AML-193 (cell line): ENCODE results near the gene CDHR2.

Experiments used
- DNase-seq, 2 experiments: peaks; one replicate each; lab custom pipeline; 2025; lab: John Stamatoyannopoulos, UW

The CDHR2 gene, protein sequence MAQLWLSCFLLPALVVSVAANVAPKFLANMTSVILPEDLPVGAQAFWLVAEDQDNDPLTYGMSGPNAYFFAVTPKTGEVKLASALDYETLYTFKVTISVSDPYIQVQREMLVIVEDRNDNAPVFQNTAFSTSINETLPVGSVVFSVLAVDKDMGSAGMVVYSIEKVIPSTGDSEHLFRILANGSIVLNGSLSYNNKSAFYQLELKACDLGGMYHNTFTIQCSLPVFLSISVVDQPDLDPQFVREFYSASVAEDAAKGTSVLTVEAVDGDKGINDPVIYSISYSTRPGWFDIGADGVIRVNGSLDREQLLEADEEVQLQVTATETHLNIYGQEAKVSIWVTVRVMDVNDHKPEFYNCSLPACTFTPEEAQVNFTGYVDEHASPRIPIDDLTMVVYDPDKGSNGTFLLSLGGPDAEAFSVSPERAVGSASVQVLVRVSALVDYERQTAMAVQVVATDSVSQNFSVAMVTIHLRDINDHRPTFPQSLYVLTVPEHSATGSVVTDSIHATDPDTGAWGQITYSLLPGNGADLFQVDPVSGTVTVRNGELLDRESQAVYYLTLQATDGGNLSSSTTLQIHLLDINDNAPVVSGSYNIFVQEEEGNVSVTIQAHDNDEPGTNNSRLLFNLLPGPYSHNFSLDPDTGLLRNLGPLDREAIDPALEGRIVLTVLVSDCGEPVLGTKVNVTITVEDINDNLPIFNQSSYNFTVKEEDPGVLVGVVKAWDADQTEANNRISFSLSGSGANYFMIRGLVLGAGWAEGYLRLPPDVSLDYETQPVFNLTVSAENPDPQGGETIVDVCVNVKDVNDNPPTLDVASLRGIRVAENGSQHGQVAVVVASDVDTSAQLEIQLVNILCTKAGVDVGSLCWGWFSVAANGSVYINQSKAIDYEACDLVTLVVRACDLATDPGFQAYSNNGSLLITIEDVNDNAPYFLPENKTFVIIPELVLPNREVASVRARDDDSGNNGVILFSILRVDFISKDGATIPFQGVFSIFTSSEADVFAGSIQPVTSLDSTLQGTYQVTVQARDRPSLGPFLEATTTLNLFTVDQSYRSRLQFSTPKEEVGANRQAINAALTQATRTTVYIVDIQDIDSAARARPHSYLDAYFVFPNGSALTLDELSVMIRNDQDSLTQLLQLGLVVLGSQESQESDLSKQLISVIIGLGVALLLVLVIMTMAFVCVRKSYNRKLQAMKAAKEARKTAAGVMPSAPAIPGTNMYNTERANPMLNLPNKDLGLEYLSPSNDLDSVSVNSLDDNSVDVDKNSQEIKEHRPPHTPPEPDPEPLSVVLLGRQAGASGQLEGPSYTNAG (N-terminal part only)

DNA sequence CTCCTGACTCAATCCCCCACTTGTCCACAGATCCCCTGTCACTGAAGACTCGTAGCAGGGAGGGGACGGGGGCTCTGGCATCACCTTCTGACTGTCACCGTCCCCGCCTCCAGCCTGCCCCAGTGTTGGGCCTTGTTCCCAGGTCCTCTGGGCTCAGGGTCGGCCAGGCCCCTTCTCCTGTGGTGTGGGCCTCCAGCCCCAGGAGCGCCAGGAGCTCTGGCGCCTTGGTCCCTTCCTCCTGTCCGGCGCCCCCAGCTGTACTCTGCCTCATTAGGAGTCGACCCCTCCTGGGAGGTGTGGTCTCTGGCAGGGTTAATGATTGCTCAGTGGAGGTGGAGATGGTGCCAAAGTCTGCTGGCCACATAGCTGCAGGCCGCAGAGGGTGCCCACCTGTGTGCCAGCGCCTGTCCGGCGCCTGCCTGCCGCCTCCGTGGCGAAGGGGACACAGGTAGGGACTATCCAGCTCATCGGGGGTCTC lies at the start of gene CDHR2:
CDHR2 (plus strand) TSS at position 376 of the 478 bp plus-strand sequence. CDS start 16,011 bp downstream, outside the sequence.
- DNase-seq = no peak

DNA sequence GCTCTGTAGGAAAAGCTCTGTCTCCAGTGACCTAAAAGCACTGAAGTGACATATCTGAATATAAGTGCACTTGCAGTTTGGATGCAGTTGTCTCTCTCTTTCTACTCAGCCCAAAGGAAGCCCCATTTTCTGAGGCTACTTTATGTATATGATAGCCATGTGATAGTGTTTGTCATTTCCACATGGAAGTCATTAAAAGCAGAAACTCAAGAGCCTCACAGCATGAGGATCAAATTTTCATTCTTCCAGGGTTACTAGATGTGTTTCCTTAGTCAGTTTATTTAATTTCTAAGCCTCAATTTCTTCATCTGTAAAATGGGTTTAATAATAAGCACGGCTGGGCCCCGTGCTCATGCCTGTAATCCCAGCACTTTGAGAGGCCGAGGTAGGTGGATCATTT lies 48.6 kb upstream of the CDHR2 start:
- DNase-seq = no peak

DNA sequence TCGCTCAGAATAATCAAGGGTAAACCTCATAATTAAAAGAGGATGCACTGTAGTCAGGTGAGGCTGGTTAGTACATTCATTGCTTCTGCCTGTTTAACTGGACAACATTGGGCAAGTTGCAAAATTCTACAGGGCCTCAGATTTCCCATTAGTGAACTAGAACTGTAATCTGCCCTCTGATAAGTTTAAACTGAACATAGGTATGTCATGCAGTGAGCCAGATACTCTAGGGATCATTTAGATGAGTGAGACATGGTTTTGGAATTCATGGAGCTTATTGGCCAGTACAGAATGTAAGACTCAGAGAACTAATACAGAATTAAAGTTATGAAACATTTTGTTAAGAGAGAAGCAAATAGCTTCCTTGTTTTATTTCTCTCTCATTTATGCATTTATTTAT lies 47.8 kb upstream of the CDHR2 start:
- DNase-seq = no peak

DNA sequence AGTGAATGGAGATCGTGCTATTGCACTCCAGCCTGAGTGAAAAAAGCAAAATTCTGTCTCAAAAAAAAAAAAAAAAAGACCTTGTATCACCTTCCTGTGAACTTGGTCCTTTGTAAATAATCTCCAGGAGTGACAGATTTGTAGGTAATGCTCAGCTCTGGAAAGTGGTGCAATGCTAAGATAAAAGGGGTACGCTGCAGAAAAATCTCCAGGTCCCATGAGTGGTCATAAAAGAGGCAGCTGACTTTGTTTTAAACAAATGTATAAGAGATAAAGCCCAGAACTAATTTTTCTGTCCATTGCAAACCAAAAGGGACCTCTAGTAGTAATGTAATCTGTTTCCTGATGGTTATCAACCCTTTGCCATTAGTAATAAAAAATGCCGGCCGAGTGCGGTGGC lies 45.6 kb upstream of the CDHR2 start:
- no peak for DNase-seq

DNA sequence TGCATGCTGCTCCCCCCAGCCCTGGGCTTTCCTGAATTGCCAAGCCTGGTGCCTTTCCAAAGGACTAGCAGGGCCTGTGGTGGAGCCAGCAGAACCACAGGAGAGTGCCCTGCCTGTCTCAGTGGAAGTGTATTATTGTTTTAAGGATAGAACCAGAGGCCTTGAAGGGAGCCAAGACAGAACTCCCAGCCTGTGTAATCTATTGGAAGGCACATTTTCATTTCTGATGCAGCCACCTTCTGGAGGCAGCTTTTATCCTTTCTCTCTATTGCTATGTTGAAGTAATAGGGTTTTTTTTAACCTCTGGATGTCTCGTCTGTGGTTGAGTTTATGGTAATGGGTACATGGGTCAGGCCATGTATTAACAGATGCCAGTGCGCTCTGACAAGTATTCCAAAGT lies 41.2 kb upstream of the CDHR2 start:
- no peak for DNase-seq

DNA sequence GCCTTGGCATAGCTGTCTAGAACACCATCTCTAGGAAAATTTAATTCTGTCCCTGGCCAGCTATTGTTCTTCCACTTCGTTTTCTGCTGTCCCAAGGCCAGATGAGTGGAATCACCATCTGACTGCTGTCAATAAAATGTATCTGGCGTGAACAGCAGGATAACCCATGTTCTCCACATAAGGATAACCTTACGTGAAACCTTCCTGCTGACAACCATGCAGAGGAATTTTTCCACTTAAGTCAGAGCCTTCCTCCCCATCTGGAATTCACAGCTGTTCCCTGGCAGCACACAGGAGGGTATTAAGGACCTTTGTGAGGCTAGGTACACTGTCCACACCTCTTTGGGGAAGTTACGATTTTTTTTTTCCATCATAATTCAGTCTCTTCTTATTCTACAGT lies 40.5 kb upstream of the CDHR2 start:
- DNase-seq = no peak

DNA sequence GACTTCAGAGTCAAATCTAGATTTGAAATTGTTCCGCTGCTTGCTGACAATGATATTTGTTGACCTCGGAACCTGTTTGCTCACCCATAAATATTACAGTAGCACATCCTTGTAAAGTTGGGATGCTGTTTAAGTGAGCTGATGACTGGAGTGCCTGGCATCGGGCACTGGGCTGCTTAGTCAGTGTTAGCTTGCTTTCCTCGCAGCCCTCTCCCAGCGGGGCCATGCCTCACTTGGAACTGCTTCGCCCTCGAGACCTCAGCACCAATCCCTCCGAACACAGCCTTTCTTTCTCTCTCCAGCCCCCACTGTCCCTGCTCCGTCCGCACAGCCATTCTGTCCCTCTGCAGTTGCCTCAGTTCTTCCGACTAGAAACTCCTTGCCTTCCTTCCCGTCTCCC lies 35.4 kb upstream of the CDHR2 start:
- DNase-seq = no peak

DNA sequence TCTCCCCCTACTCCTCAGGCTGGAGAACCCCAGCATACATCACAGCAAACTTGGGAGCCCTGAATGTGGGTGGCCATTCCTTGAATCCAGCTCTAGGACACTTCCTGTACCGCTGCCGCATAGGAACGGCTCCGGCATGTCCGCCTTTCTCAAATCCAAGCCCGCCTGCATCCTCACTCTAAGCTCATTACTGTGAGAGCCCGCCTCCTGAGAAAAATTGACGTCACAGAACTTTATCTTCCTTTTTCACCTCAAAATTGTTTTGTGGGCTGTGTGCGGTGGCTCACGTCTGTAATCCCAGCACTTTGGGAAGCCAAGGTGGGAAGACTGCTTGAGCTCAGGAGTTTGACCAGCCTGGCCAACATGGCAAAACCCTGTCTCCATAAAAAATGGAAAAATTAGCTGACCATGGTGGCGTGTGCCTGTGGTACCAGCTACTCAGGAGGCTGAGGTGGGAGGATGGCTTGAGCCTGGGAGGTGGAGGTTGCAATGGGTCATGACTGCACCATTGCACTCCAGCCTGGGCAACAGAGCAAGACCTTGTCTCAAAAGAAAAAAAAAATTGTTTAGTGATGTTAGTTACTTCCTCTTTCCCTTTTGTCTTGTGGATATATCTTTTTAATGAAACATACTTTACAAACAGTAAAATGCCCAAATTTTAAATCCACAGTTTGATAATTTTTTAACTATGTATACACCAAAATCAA lies 34.7 kb upstream of the CDHR2 start:
- DNase-seq = peak in 1 of 2 experiments; percentile 8

DNA sequence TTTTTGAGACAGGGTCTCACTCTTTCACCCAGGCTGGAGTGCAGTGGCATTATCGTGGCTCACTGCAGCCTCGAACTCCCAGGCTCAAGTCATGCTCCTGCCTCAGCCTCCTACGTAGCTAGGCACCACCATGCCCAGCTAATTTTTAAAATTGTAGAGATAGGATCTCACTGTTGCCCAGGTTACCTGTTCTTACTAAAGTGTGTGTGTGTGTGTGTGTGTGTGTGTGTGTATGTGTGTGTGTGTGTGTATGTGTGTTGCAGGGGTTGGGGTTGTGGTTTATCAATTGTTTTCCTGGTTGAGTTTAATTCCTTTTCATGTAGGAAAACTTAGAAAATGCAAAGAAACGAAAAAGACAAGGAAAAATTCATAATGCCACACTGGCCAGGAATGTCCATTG lies 33.7 kb upstream of the CDHR2 start:
- no peak for DNase-seq

DNA sequence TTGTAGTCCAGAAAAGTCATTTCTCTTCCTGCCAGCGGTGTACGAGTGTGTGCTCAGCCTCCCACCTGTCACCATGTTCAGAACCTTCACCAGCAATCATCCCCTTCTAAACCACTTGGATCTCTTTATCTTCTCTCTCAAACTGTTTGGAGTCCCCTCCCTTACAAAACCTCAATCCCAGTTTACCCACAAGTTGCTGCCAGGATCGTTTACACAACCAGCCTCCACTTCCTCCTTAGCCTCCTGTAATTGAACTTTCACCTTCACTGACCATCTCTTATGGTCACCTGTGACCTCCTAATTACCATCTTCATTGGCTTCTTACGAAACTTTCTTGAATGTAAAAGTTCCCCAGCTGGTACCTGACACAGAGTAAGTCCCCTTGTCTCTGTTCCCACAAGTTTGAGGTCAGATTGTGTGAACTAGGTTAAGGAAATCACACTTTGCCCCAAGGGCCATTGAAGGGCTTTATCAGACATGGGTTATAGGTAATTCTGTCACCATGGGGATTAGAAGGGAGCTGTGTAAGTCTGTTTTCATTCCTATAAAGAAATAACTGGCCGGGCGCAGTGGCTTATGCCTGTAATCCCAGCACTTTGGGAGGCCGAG lies 32.0 kb upstream of the CDHR2 start:
- DNase-seq = peak; percentile 37 to 55

DNA sequence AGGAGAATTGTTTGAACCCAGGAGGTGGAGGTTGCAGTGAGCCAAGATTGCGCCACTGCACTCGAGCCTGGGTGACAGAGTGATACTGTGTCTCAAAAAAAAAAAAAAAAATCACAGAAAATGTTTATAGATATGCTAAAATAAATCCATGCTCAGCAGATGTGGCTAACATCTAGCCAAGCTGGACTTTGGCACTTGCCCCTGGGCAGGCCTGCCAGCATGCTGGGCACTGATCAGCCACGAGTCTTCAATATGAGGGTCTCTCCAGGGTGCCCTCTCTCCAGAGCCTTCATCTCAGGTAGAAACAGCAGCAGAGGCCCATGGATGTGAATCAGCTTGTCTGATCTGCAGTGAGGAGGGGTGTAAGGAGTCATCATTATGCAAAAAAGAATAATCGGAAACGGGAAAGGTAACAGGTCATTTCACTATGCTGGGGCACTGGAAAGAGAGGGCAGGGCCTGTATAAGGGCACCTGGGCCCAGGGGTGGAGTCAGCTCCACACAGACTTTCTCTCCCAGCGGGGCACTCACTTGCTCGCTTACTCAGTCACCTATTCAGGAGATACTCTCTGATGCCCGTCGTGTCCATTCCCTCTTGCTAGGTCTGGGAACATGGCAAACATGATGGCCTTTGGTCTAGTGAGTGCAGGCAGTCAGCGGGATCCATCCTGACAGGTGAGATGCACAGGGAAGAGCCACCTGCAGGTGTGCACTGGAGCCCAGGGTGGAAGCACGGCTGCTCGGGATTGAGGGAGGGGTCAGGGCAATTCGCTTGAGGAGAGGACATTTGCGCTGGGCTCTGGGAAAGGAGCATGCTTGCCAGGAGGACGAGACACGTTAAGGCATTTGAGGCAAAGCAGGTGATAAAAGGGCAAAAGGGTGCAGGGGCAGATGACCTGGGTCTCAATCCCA lies 29.1 kb upstream of the CDHR2 start:
- no peak for DNase-seq

DNA sequence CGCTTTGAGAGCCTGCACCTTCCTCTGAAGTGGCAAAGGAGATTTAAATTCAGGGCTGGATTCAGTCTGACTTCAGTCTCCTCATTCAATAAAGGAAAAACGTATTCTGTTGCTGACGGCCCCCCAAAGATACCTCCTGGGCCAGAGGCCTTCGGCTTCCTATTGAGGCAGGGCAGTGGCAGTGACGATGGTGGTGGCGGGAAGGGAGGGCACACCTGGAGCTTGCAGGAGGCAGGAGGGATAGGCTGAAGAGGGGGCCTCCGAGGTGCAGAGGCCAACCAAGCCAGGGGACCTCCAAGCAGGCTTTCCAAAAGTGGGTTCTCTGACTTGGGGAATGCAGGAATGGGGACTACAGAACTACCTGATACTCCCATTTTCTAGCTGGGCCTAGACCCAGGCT lies 27.9 kb upstream of the CDHR2 start:
- no peak for DNase-seq

DNA sequence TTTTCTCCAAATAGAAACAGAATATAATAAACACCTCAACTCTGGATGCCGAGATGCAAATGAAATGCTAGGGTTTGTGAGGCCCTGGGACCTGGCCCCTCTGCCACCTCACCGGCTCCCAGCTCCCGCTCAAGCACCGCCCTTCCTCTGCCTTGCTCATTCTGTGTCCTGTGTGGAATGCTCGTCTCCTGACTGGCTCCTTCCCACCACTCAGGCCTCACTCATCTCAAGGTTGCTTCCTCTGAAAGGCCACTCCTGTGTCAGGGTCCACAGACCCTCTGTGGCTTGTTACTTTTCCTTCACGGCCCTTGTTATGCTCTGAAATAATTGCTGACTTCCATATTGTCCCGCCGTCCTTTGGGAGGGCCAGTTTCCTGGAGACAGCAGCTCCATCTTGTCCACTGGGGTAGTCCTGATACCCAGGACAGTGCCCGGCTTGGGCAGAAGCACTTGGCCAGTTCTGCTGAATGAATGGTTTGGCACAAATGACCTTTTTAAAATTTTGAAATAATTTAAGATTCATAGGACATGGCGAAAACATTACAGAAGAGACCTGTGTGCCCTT lies 27.4 kb upstream of the CDHR2 start:
- DNase-seq = no peak

DNA sequence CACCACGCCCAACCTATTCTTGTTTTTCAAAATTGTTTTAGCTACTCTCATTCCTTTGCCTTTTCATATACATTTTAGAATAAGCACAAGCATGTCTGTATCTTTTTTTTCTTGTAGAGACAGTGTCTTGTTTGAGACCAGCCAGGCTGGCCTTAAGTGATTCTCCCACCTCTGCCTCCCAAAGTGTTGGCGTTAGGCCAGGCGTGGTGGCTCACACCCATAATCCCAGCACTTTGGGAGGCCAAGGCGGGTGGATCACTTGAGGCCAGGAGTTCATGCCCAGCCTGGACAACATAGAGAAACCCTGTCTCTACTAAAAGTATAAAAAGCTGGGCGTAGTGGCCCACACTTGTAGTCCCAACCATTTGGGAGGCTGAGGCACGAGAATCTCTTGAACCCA lies 25.0 kb upstream of the CDHR2 start:
- DNase-seq = no peak

DNA sequence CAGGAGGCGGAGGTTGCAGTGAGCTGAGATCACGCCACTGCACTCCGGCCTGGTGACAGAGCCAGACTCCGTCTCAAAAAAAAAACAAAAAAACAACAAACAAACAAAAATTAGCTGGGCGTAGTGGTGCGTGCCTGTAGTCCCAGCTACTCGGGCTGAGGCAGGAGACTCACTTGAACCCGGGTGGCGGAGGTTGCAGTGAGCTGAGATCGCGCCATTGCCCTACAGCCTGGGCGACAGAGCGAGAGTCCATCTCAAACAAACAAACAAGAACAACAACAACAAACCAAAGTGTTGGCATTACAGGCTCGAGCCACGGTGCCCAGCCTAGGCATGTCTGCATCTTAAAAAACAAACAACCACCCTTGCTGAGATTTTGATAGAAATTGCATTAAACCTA lies 24.2 kb upstream of the CDHR2 start:
- DNase-seq = no peak

DNA sequence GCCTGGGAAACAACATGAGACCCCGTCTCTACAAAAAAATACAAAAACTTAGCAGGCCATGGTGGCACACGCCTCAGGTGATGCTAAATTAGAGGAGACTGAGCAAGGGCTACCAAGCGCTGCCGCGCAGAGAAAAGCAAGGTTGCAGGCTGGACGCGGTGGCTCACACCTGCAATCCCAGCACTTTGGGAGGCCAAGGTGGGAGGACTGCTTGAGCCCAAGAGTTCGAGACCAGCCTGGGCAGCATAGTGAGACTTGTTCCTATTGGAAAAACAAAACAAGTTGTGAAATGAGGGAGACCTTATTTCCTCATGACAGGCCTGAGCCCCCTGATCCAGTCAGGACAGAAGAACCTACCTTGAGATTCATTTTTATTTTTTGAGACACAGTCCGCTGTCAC lies 23.5 kb upstream of the CDHR2 start:
- DNase-seq = no peak

DNA sequence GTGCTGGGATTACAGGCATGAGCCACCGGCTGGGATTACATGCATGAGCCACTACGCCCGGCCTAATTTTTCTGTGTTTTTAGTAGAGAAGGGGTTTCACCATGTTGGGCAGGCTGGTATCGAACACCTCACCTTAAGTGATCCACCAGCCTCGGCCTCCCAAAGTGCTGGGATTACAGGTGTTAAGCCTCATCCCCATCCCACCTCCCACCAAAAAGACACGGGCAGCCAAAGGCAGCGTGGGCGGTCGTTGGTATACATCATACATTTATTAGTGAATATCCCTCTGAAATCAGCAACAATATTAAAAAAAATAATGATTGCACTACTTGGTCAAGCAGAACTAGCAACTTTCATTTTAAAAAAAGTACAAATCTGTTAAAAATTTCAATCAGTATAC lies 22.7 kb upstream of the CDHR2 start:
- DNase-seq = no peak

DNA sequence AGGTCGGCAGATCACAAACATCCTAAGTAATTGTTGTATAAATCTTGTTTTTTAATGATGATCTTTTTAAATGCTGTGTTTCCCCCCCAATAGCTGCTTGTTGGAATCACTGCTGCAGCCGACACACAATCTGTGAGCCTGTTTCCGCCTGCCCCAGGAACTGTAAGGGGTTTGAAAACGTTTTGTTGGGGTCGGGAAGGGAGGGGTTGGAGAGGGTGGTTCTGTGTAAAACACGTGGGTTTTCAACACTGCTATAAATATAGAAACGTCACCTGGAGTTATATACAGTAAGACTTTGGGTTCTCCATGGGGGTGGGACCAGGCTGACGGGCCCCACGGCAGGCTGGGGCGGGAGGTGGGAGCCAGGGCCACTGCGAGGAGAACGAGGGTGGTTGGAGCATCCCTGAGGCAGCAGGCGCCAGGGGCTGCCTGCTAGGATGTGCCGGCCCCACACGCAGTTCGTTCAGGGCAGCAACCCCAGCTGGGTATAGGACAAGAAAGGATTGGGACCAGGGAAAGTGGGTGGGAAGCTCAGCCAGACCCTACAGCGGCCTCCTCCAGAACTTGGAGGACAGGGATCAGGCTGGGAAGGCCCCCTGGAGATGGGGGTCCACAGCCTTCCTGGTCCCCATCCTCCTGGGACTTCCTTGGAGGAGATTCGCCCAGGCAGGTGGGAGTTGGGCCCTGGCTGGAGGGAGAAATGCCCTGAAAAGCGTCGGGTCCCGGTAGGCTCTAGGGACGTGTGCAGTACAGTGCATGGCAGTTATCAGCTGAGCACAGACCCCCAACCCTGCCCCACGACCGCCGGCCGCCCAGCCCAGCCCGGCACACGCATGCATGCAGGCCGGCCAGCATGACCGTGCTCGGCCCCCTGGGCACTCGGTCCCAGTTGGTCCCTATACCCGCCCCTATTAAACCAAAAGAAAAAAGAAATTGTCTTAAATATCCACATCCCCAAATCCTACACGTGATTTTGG lies 21.6 kb upstream of the CDHR2 start:
- DNase-seq = no peak
